GM12878 (cell line): ENCODE results near the gene CD48. TPM values are rescaled to one million over a fixed set of nuclear protein-coding genes. Genes with fewer than 3 reads are reported as not detected.

Experiments used
- DPF2 ChIP-seq: fragments of 450-650 bp; IDR thresholded peaks from 2 replicates; pipeline ENCODE4 v1.6.1; 2017; ENCODE audit warnings: mild to moderate bottlenecking
- EP300 ChIP-seq, 2 experiments: fragments of 150-350 bp in 1 of 2; IDR thresholded peaks; 2 replicates each; pipeline ENCODE4 v1.6.1; 2011 to 2012; ENCODE audit warnings: low read depth in 2 of 2, low read length in 2 of 2, borderline replicate concordance in 1 of 2, improper control_type of control experiment in 1 of 2, inconsistent platforms in 1 of 2; ENCODE audit not compliant: control insufficient read depth in 1 of 2
- ETV6 ChIP-seq, 2 experiments: fragments of 450-650 bp in 1 of 2; IDR thresholded peaks in 1 of 2; conservative IDR thresholded peaks in 1 of 2; 2 replicates each; pipeline ENCODE4 v1.6.1; 2014; ENCODE audit warnings: antibody characterized with exemption in 1 of 2, borderline replicate concordance in 1 of 2, low read depth in 1 of 2, mild to moderate bottlenecking in 1 of 2, moderate library complexity in 1 of 2
- HDGF ChIP-seq: fragments of 450-650 bp; IDR thresholded peaks from 2 replicates; pipeline ENCODE4 v1.6.1; 2016; ENCODE audit warnings: antibody characterized with exemption
- JUND ChIP-seq: IDR thresholded peaks from 2 replicates; pipeline ENCODE4 v1.6.1; 2012; ENCODE audit warnings: low read depth, mild to moderate bottlenecking, low read length, improper control_type of control experiment, moderate library complexity
- MTA2 ChIP-seq: fragments of 450-650 bp; IDR thresholded peaks from 2 replicates; pipeline ENCODE4 v1.6.1; 2016; ENCODE audit warnings: low read depth, mild to moderate bottlenecking, moderate library complexity
- MXI1 ChIP-seq: fragments of 150-350 bp; IDR thresholded peaks from 2 replicates; pipeline ENCODE4 v1.6.1; 2011; ENCODE audit warnings: low read depth, mild to moderate bottlenecking, inconsistent platforms, low read length, improper control_type of control experiment
- NR2F1 ChIP-seq: fragments of 450-650 bp; conservative IDR thresholded peaks from 2 replicates; pipeline ENCODE4 v1.6.1; 2017; ENCODE audit warnings: mild to moderate bottlenecking
- PML ChIP-seq: IDR thresholded peaks from 2 replicates; pipeline ENCODE4 v1.6.1; 2012; ENCODE audit warnings: low read length, inconsistent platforms
- POLR2A ChIP-seq: IDR thresholded peaks from 2 replicates; pipeline ENCODE4 v1.6.1; 2011; ENCODE audit warnings: low read depth, mild to moderate bottlenecking, low read length
- RBBP5 ChIP-seq: fragments of 200-600 bp; sonication (generic); conservative IDR thresholded peaks from 2 replicates; pipeline ENCODE4 v1.6.1; 2016
- RELA ChIP-seq: fragments of 450-650 bp; IDR thresholded peaks from 2 replicates; pipeline ENCODE4 v1.8.0; 2014; ENCODE audit warnings: borderline replicate concordance; ENCODE audit not compliant: partially characterized antibody
- RUNX3 ChIP-seq: IDR thresholded peaks from 2 replicates; pipeline ENCODE4 v1.6.1; 2012; ENCODE audit warnings: low read length, inconsistent platforms
- SREBF1 ChIP-seq: IDR thresholded peaks from 2 replicates; pipeline ENCODE4 v1.6.1; 2012; ENCODE audit warnings: mild to moderate bottlenecking, low read length
- ZNF217 ChIP-seq: fragments of 450-650 bp; IDR thresholded peaks from 2 replicates; pipeline ENCODE4 v1.6.1; 2017; ENCODE audit warnings: antibody characterized with exemption, mild to moderate bottlenecking
- polyA plus RNA-seq, 11 experiments: library from polyadenylated mRNA; depleted of rRNA in 4 of 11; unstranded in 6 of 11; stranded (reverse) in 5 of 11; fragments of >200 nt; fragmentation: Nextera tagmentation in 4 of 11; fragmentation: Illumina TruSeq in 1 of 11; extraction: Ambion mirVana in 4 of 11; extraction: Trizol in 1 of 11; gene quantifications; 1 replicate in 1 of 11; 2 replicates in 10 of 11; pipeline versions ENCODE4 v1.2.1 to v1.2.3, GENCODE V29; 2011 to 2016; ENCODE audit warnings: inconsistent platforms in 2 of 11, missing spikeins in 2 of 11, low read depth in 1 of 11
- total RNA-seq, 4 experiments: library from RNA; depleted of rRNA in 3 of 4; stranded (reverse); fragments of >200 nt in 3 of 4; fragmentation: Illumina TruSeq in 1 of 4; extraction: Trizol in 1 of 4; gene quantifications; 2 replicates each; pipeline versions ENCODE4 v1.2.1 to v1.2.3, GENCODE V29; 2013 to 2021
- TF ChIP-seq, protein P1 (sequence below): fragments of 450-650 bp; IDR thresholded peaks from 2 replicates; pipeline ENCODE4 v1.6.1; 2016; ENCODE audit warnings: mild to moderate bottlenecking
- TF ChIP-seq, protein P2 (sequence below): fragments of 150-350 bp; IDR thresholded peaks from 2 replicates; pipeline ENCODE4 v1.6.1; 2016; ENCODE audit warnings: low read depth, low read length
- TF ChIP-seq, protein P3 (sequence below): fragments of 450-650 bp; IDR thresholded peaks from 2 replicates; pipeline ENCODE4 v1.6.1; 2017; ENCODE audit warnings: mild to moderate bottlenecking, moderate library complexity
- TF ChIP-seq, protein P4 (sequence below): IDR thresholded peaks from 2 replicates; pipeline ENCODE4 v1.6.1; 2011; ENCODE audit warnings: mild to moderate bottlenecking, low read depth, low read length, moderate library complexity; ENCODE audit not compliant: insufficient replicate concordance
- TF ChIP-seq, protein P5 (sequence below): fragments of 450-650 bp; IDR thresholded peaks from 2 replicates; pipeline ENCODE4 v1.6.1; 2017; ENCODE audit warnings: borderline replicate concordance

CD48 gene
- total and polyA plus RNA-seq, 10 of the 15 experiments (the other 5 are each of a cell fraction or from before 2014, with no cell fraction given), result 302 to 1,315 (median 430) TPM

DNA sequence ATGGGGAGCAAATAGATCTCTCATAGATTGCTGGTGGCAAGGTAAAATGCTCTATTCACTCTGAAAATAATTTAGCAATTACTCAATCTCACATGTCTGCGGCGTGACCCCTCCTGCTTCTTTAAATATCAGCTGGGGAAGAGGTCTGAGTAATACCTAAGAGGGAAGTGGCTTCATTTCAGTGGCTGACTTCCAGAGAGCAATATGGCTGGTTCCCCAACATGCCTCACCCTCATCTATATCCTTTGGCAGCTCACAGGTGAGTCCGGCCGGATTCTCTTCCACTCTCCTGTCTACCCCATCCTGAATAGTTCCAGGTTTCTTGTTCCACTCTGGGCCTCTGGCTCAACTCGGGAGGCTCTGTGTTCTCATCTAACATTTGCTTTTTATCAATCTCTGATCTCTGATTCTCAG, 27.5 kb upstream of the CD48 start, which contains the start of gene SLAMF7 (continued):
- TF ChIP-seq, protein P1, sequence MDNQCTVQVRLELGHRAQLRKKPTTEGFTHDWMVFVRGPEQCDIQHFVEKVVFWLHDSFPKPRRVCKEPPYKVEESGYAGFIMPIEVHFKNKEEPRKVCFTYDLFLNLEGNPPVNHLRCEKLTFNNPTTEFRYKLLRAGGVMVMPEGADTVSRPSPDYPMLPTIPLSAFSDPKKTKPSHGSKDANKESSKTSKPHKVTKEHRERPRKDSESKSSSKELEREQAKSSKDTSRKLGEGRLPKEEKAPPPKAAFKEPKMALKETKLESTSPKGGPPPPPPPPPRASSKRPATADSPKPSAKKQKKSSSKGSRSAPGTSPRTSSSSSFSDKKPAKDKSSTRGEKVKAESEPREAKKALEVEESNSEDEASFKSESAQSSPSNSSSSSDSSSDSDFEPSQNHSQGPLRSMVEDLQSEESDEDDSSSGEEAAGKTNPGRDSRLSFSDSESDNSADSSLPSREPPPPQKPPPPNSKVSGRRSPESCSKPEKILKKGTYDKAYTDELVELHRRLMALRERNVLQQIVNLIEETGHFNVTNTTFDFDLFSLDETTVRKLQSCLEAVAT, result peak; percentile 89; the same call in 1 of the 2 replicates
- TF ChIP-seq HDGF, result no peak
- peak; percentile 38 to 45; a peak in 2 of 4 replicates for TF ChIP-seq EP300 (IDR thresholded peaks at IDR 0.05; ENCODE audit: borderline replicate concordance in 1 of 2, control insufficient read depth in 1 of 2, low read depth in 2 of 2, low read length in 2 of 2)
- TF ChIP-seq, protein P2, sequence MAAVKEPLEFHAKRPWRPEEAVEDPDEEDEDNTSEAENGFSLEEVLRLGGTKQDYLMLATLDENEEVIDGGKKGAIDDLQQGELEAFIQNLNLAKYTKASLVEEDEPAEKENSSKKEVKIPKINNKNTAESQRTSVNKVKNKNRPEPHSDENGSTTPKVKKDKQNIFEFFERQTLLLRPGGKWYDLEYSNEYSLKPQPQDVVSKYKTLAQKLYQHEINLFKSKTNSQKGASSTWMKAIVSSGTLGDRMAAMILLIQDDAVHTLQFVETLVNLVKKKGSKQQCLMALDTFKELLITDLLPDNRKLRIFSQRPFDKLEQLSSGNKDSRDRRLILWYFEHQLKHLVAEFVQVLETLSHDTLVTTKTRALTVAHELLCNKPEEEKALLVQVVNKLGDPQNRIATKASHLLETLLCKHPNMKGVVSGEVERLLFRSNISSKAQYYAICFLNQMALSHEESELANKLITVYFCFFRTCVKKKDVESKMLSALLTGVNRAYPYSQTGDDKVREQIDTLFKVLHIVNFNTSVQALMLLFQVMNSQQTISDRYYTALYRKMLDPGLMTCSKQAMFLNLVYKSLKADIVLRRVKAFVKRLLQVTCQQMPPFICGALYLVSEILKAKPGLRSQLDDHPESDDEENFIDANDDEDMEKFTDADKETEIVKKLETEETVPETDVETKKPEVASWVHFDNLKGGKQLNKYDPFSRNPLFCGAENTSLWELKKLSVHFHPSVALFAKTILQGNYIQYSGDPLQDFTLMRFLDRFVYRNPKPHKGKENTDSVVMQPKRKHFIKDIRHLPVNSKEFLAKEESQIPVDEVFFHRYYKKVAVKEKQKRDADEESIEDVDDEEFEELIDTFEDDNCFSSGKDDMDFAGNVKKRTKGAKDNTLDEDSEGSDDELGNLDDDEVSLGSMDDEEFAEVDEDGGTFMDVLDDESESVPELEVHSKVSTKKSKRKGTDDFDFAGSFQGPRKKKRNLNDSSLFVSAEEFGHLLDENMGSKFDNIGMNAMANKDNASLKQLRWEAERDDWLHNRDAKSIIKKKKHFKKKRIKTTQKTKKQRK, result no peak
- TF ChIP-seq NR2F1, result peak; percentile 81
- TF ChIP-seq ZNF217, result no peak
- TF ChIP-seq, protein P3, sequence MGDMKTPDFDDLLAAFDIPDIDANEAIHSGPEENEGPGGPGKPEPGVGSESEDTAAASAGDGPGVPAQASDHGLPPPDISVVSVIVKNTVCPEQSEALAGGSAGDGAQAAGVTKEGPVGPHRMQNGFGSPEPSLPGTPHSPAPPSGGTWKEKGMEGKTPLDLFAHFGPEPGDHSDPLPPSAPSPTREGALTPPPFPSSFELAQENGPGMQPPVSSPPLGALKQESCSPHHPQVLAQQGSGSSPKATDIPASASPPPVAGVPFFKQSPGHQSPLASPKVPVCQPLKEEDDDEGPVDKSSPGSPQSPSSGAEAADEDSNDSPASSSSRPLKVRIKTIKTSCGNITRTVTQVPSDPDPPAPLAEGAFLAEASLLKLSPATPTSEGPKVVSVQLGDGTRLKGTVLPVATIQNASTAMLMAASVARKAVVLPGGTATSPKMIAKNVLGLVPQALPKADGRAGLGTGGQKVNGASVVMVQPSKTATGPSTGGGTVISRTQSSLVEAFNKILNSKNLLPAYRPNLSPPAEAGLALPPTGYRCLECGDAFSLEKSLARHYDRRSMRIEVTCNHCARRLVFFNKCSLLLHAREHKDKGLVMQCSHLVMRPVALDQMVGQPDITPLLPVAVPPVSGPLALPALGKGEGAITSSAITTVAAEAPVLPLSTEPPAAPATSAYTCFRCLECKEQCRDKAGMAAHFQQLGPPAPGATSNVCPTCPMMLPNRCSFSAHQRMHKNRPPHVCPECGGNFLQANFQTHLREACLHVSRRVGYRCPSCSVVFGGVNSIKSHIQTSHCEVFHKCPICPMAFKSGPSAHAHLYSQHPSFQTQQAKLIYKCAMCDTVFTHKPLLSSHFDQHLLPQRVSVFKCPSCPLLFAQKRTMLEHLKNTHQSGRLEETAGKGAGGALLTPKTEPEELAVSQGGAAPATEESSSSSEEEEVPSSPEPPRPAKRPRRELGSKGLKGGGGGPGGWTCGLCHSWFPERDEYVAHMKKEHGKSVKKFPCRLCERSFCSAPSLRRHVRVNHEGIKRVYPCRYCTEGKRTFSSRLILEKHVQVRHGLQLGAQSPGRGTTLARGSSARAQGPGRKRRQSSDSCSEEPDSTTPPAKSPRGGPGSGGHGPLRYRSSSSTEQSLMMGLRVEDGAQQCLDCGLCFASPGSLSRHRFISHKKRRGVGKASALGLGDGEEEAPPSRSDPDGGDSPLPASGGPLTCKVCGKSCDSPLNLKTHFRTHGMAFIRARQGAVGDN, result peak; percentile 91
- TF ChIP-seq, protein P4, sequence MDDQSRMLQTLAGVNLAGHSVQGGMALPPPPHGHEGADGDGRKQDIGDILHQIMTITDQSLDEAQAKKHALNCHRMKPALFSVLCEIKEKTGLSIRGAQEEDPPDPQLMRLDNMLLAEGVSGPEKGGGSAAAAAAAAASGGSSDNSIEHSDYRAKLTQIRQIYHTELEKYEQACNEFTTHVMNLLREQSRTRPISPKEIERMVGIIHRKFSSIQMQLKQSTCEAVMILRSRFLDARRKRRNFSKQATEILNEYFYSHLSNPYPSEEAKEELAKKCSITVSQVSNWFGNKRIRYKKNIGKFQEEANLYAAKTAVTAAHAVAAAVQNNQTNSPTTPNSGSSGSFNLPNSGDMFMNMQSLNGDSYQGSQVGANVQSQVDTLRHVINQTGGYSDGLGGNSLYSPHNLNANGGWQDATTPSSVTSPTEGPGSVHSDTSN, result peak; percentile 40
- TF ChIP-seq MXI1, result 0 out of 2 replicates have a peak, but pooled peaks have one; percentile 49
- no peak for TF ChIP-seq SREBF1
- TF ChIP-seq PML, result peak; percentile 61; the same call in 1 of the 2 replicates
- peak; percentile 68 for TF ChIP-seq MTA2
- TF ChIP-seq JUND, result no peak; the same call in 1 of the 2 replicates
- TF ChIP-seq RBBP5, result no peak
- peak; percentile 67; the same call in 1 of the 2 replicates for TF ChIP-seq DPF2
- peak; percentile 85 for TF ChIP-seq RUNX3
- peak; percentile 34 for TF ChIP-seq RELA
- TF ChIP-seq POLR2A, result peak; percentile 88
- TF ChIP-seq, protein P5, sequence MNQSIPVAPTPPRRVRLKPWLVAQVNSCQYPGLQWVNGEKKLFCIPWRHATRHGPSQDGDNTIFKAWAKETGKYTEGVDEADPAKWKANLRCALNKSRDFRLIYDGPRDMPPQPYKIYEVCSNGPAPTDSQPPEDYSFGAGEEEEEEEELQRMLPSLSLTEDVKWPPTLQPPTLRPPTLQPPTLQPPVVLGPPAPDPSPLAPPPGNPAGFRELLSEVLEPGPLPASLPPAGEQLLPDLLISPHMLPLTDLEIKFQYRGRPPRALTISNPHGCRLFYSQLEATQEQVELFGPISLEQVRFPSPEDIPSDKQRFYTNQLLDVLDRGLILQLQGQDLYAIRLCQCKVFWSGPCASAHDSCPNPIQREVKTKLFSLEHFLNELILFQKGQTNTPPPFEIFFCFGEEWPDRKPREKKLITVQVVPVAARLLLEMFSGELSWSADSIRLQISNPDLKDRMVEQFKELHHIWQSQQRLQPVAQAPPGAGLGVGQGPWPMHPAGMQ, result no peak
- TF ChIP-seq ETV6 (conservative IDR thresholded peaks at IDR 0.05 in 1 of 2, IDR thresholded peaks at IDR 0.05 in 1 of 2; ENCODE audit: borderline replicate concordance in 1 of 2, low read depth in 1 of 2), result peak in 1 of 2 experiments; percentile 76; a peak in 1 of 4 replicates
